Loucy (cell line): ENCODE measurements around the gene CCL11.

Experiments
- CTCF ChIP-seq: fragments of 200-600 bp; sonication (generic); conservative IDR thresholded peaks from 2 replicates; pipeline ENCODE4 v1.5.1; 2014; ENCODE audit warnings: mild to moderate bottlenecking, antibody characterized with exemption, low read length
- EZH2phosphoT487 ChIP-seq: fragments of 200-600 bp; IDR thresholded peaks from 2 replicates; pipeline ENCODE4 v1.6.1; 2018; ENCODE audit warnings: antibody characterized with exemption, mild to moderate bottlenecking, moderate library complexity, borderline replicate concordance

GRCh38 chr17:34249061-34249460 lies 36.5 kb upstream of the CCL11 start:
- TF ChIP-seq CTCF (no peak), EZH2phosphoT487 (no peak)
